ENCODE data around the gene UBAC2.

DNA sequence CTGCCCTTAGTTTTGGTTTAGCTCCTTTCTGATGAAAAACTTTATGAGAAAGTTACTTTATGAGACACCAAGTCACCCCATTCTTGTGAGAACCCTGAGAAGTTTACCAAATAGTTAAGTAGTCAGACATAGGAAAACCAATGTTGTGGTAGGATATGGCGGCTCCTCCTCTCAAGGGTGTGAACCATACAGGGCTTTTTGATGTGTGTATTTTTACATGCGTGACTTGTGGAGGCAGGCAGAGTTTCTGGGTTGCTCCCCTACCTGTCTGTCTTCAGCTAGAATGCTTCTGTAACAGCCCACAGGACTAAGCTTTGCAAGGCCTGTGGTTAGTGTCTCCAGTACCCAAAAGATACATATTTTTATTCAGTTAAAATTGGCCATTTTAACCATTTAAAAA is 18.3 kb downstream of the UBAC2 start:
- TF ChIP-seq POLR2A (IDR thresholded peaks at IDR 0.05), result no peak
- TF ChIP-seq, protein P1, sequence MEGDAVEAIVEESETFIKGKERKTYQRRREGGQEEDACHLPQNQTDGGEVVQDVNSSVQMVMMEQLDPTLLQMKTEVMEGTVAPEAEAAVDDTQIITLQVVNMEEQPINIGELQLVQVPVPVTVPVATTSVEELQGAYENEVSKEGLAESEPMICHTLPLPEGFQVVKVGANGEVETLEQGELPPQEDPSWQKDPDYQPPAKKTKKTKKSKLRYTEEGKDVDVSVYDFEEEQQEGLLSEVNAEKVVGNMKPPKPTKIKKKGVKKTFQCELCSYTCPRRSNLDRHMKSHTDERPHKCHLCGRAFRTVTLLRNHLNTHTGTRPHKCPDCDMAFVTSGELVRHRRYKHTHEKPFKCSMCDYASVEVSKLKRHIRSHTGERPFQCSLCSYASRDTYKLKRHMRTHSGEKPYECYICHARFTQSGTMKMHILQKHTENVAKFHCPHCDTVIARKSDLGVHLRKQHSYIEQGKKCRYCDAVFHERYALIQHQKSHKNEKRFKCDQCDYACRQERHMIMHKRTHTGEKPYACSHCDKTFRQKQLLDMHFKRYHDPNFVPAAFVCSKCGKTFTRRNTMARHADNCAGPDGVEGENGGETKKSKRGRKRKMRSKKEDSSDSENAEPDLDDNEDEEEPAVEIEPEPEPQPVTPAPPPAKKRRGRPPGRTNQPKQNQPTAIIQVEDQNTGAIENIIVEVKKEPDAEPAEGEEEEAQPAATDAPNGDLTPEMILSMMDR (IDR thresholded peaks at IDR 0.05), result no peak

Measured in heart left ventricle (tissue), 13 donors.